ENCODE data around the gene COX11.

Gene COX11

DNA sequence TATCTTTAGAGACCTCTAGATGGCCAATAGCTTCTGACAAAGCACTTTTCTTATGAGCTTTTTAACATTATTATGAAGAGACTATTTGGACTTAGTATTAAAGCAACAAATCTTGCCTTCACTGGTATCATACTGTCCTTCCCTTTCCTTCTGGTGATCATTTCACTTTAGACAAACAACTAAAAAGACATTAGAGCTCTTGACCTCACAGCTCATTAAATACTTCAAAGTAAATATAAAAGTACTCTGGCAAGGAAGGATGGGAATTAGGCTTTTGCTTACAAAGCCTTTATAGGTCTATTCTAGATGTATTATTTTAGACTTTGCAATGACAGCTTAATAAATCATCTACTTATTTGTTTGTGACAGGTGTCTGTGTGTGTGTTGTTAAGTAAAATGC lies 11.2 kb upstream of the COX11 start:
- Histone ChIP-seq H3K9ac (ENCODE audit: low read length) (no peak overlapping the region), H3K4me3 (ENCODE audit: low read length) (no peak overlapping the region), H3K9me3 (ENCODE audit: control insufficient read depth, low read length) (no peaks in the 10 kb centered on the region), H3K27me3 (ENCODE audit: control insufficient read depth, insufficient read depth, low read length) (no peaks in the 10 kb centered on the region), H3K4me1 (ENCODE audit: control insufficient read depth, insufficient read depth, low read length) (no peaks in the 10 kb centered on the region), H3K36me3 (ENCODE audit: control insufficient read depth, insufficient read depth, low read length) (no peaks in the 10 kb centered on the region)

DNA sequence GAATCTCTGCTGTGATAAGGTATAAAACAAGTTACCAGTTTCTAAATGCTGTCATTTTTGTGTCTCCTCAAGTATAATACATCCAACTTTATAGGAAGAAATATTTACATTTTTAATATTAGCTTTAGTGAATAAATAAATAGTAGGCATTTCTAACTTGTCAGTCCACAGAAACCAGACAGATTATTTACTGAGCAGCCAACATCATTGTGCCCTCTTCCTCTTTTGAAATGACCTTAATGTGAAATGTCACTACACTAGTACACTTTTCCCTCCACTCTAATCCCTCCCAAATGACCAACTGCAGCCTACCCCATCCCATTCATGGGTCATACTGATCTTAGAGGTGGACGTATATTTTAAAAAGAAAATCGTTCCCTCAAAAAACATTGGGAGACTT lies 9.3 kb upstream of the COX11 start:
- Histone ChIP-seq H3K9me3 (ENCODE audit: control insufficient read depth, low read length) (no peaks in the 10 kb centered on the region), H3K4me1 (ENCODE audit: control insufficient read depth, insufficient read depth, low read length) (no peaks in the 10 kb centered on the region), H3K4me3 (ENCODE audit: low read length) (no peak overlapping the region), H3K27me3 (ENCODE audit: control insufficient read depth, insufficient read depth, low read length) (no peaks in the 10 kb centered on the region), H3K36me3 (ENCODE audit: control insufficient read depth, insufficient read depth, low read length) (no peaks in the 10 kb centered on the region), H3K9ac (ENCODE audit: low read length) (no peak overlapping the region)

DNA sequence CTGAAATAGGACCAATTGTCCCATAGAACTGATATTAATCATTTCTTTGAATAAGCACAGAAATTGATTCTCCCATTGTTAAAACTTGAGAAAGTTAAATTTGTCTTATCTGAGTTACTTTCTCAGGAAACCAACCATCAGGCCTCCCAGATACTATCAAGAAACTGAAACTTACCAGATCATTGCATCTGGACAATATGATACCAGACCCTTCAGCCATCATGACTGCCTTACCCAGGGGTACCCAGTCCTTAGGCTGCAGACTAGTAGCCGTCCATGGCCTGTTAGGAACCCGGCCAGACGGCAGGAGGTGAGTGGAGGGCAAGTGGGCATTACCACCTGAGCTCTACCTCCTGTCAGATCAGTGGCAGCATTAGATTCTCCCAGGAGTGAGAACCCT lies 7.9 kb upstream of the COX11 start:
- H3K27me3 ChIP-seq (ENCODE audit: control insufficient read depth, insufficient read depth, low read length), result no peaks in the 10 kb centered on the region
- H3K9ac ChIP-seq (ENCODE audit: low read length), result no peak overlapping the region
- no peaks in the 10 kb centered on the region for H3K4me1 ChIP-seq (ENCODE audit: control insufficient read depth, insufficient read depth, low read length)
- H3K9me3 ChIP-seq (ENCODE audit: control insufficient read depth, low read length), result no peaks in the 10 kb centered on the region
- H3K36me3 ChIP-seq (ENCODE audit: control insufficient read depth, insufficient read depth, low read length), result no peaks in the 10 kb centered on the region
- H3K4me3 ChIP-seq (ENCODE audit: low read length), result no peak overlapping the region

DNA sequence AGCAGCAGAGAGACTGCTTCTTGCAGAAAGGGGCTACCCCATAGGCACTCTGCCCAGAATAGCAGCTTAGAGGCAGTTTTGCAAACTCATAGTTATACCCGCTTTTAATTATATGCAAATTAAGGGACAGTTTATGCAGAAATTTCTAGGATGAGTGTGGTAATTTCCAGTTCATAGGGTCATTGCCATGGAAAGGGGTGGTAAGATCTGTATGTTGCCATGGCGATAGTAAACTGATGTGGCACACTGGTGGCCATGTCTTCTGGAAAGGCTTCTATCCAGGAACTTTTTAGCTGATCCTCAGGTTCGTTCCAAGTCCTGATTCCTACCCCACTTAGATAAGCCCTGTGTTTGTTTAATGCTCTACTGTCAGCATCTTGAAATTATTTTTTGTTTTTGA lies 6.3 kb upstream of the COX11 start:
- H3K27me3 ChIP-seq (ENCODE audit: control insufficient read depth, insufficient read depth, low read length), result no peaks in the 10 kb centered on the region
- peaks cover 5% of the 10 kb centered on the region for H3K4me1 ChIP-seq (ENCODE audit: control insufficient read depth, insufficient read depth, low read length)
- H3K9me3 ChIP-seq (ENCODE audit: control insufficient read depth, low read length), result no peaks in the 10 kb centered on the region
- H3K36me3 ChIP-seq (ENCODE audit: control insufficient read depth, insufficient read depth, low read length), result no peaks in the 10 kb centered on the region
- H3K9ac ChIP-seq (ENCODE audit: low read length), result no peak overlapping the region
- H3K4me3 ChIP-seq (ENCODE audit: low read length), result no peak overlapping the region

DNA sequence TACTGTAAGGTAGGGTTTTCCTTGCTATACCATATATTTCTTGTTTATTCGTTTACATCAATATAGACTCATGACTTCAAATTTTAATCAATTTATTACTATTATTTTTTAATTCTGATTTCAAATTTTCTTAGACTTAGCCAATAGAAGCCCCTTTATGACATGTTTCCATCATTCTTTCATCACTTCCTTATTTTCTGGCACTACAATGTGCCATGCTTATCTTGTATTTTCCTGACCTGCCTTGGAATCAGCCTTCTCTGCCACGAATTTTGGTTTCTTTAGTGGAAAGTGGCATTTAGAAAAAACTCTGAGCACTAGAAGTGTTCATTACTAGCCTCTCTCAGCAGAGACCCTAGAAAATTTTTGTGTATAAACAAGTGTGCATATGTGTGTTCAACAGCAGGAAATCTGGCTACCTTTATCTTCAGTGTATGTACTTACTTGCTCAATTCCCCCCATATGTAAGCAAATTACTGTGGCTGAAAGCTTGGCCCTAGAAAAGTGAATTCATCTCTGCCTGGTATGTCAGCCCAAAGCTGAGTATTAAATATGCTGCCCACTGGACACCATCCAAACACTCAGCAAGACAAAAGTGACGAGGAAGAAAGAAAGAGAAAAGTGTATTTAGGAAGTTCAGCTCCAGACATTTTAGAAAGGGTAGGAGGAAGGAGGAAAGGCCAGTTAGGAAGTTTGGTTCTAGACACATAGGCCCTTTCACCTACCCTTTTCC lies 4.1 kb upstream of the COX11 start:
- H3K9me3 ChIP-seq (ENCODE audit: control insufficient read depth, low read length), result no peaks in the 10 kb centered on the region
- H3K4me3 ChIP-seq (ENCODE audit: low read length), result no peak overlapping the region
- no peaks in the 10 kb centered on the region for H3K27me3 ChIP-seq (ENCODE audit: control insufficient read depth, insufficient read depth, low read length)
- no peaks in the 10 kb centered on the region for H3K36me3 ChIP-seq (ENCODE audit: control insufficient read depth, insufficient read depth, low read length)
- no peak overlapping the region for H3K9ac ChIP-seq (ENCODE audit: low read length)
- H3K4me1 ChIP-seq (ENCODE audit: control insufficient read depth, insufficient read depth, low read length), result peaks cover 12% of the 10 kb centered on the region

DNA sequence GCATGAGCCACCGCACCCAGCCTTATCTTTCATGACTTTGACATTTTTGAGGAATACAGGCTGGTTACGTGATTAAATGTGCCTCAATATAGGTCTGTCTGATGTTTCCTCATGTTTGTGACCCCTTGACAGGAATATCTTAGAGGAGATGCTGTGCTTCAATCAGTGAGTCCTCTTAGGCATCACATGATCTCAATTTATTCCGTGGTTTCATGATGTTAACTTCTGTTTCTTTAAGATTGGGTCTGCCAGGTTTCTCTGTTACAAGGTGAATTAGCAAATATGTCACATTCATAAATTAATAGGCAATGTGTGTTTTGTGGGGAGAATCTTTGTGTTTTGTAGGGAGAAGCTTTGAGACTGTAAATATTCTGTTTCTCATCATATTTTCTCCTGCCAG lies 3.4 kb upstream of the COX11 start:
- Histone ChIP-seq H3K9ac (ENCODE audit: low read length) (no peak overlapping the region), H3K36me3 (ENCODE audit: control insufficient read depth, insufficient read depth, low read length) (no peaks in the 10 kb centered on the region)

DNA sequence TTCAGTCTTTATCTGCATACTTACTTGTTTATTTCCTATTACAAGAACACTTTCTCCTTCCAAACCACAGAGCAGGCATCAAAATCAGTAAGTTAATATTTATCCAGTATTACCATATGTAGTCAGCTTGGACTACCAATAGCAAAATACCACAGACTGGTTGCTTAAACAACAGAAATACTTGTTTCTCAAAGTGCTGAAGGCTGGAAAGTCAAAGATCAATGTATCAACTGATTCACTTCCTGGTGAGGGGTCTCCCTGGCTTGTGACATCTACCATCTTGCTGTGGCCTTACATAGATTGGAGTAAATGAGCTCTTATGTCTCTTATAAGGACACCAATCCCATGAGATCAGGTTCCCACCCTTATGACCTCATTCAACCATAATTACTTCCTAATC lies 2.7 kb upstream of the COX11 start:
- Histone ChIP-seq H3K9ac (ENCODE audit: low read length) (no peak overlapping the region), H3K4me3 (ENCODE audit: low read length) (no peak overlapping the region), H3K36me3 (ENCODE audit: control insufficient read depth, insufficient read depth, low read length) (no peaks in the 10 kb centered on the region), H3K4me1 (ENCODE audit: control insufficient read depth, insufficient read depth, low read length) (peaks cover 12% of the 10 kb centered on the region), H3K27me3 (ENCODE audit: control insufficient read depth, insufficient read depth, low read length) (no peaks in the 10 kb centered on the region), H3K9me3 (ENCODE audit: control insufficient read depth, low read length) (no peaks in the 10 kb centered on the region)

More for the DNA sequence above, 3.4 kb upstream of the COX11 start:
- Histone ChIP-seq H3K9me3 (ENCODE audit: control insufficient read depth, low read length) (no peaks in the 10 kb centered on the region), H3K4me3 (ENCODE audit: low read length) (no peak overlapping the region), H3K4me1 (ENCODE audit: control insufficient read depth, insufficient read depth, low read length) (peaks cover 12% of the 10 kb centered on the region), H3K27me3 (ENCODE audit: control insufficient read depth, insufficient read depth, low read length) (no peaks in the 10 kb centered on the region)

DNA sequence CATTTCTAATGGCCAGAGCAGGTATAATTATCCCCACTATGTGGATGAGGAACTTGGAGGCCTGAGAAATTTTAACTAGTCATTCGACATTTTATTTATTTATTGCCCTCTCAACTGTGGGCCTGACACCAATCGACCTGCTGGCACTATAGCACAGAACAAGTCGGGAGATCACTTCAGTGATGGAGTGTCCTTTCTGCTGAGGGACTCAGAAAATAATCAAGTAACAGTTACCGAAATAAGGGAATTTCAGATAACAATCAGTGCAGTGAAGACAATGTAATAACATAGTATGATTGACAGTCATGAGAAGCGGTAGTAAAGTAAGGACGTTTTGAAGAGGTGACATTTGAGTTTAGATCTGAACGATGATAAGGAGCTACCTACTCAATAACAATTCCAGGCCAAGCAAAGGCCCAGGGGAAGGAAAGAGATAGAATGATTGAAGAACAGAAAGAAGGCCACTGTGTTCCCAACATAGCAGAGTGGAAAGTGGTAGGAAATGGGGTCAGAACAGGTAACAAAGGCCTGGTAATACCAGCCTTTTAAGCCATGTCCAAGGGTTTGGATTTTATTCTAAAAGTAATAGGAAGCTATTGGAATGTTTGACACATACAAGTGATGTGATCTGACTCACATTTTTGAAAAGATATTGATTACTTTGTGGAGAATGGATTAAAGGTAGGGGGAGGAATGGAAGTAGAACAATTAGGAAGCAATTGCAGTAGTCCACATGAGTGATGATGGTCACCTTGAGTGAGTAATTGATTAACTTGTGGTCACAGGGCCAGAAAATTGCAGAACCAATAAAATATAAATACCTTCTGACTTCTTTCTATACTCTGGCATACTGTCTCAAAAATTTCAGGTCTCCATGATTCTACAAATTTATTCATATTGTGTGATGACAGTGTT lies 1.5 kb upstream of the COX11 start:
- peak overlapping the region; percentile 82 for H3K9ac ChIP-seq (ENCODE audit: low read length)
- H3K27me3 ChIP-seq (ENCODE audit: control insufficient read depth, insufficient read depth, low read length), result no peaks in the 10 kb centered on the region
- no peak overlapping the region for H3K4me3 ChIP-seq (ENCODE audit: low read length)
- H3K9me3 ChIP-seq (ENCODE audit: control insufficient read depth, low read length), result no peaks in the 10 kb centered on the region
- no peaks in the 10 kb centered on the region for H3K36me3 ChIP-seq (ENCODE audit: control insufficient read depth, insufficient read depth, low read length)
- peaks cover 12% of the 10 kb centered on the region for H3K4me1 ChIP-seq (ENCODE audit: control insufficient read depth, insufficient read depth, low read length)

DNA sequence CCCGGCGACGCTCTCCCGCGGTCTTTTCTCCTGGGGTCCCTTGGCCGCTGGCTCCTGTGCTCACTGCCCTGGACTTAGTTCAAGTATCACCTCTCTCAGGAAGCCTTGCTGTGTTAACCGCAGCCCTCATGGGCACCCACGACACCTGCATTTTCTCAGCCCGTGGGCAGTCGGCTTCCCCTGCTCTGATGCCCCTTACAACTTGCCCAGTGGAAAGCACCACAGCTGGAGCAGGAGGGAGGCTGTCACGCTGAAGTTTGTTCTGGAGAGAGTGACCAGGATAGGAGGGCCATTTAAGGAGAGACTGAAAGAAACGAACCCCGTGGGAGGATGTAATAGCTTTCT lies 506 bp upstream of the COX11 start:
- Histone ChIP-seq H3K27me3 (ENCODE audit: control insufficient read depth, insufficient read depth, low read length) (no peaks in the 10 kb centered on the region), H3K4me3 (ENCODE audit: low read length) (peak overlapping the region; percentile 93), H3K36me3 (ENCODE audit: control insufficient read depth, insufficient read depth, low read length) (no peaks in the 10 kb centered on the region), H3K4me1 (ENCODE audit: control insufficient read depth, insufficient read depth, low read length) (peaks cover 12% of the 10 kb centered on the region), H3K9me3 (ENCODE audit: control insufficient read depth, low read length) (no peaks in the 10 kb centered on the region), H3K9ac (ENCODE audit: low read length) (peak overlapping the region; percentile 82)

DNA sequence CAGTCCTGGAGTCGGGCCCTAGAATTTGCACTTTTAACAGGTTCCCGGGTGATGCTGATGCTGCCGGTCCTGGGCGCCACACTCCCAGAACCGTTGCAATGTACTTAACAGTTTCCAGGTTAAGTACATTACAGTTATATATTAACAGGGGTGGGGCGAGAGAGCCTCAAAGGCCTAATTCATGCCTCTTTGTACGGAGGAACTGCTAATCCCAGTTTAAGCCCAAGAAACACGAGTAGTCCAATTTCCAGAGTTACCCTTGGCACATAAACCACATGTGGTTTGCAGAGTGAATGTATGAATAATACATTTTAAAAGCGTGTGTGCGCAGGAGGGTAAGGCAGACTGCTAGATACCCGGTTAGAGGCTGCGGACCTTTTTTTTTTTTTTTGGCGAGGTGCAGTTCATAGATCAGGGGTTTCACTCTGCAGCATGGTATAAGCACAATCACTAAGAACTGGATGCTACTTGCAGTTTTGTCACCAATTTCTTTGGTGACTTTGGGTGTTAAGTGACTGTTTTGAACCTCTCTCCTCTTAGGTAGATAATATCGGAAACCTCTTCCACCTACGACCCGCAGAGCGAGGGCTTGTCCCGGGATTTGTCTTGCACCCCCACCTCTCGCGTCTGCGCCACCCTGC lies 713 bp downstream of the COX11 start:
- Histone ChIP-seq H3K9me3 (ENCODE audit: control insufficient read depth, low read length) (no peaks in the 10 kb centered on the region), H3K4me3 (ENCODE audit: low read length) (peak overlapping the region; percentile 93), H3K36me3 (ENCODE audit: control insufficient read depth, insufficient read depth, low read length) (no peaks in the 10 kb centered on the region), H3K9ac (ENCODE audit: low read length) (peak overlapping the region; percentile 82), H3K4me1 (ENCODE audit: control insufficient read depth, insufficient read depth, low read length) (peaks cover 12% of the 10 kb centered on the region), H3K27me3 (ENCODE audit: control insufficient read depth, insufficient read depth, low read length) (no peaks in the 10 kb centered on the region)

DNA sequence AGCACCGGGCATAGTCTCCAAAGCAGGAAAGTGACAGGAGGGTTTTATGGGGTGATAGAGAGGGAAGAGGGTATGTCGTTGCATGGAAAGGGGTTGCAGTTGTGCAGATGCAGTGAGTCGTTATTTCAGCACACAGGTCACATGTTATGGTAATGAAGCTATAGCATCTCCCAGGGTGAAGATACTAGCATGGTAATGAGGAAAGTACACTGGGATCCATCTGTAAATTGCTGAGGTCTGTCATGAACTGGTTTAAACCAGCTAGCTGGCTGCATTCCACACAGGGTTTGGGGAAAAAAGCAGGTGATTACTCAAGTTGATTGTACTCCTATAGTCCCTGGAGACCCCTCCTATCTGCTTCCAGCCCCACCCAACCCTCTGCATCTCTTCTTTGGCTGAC lies 11.7 kb downstream of the COX11 start:
- Histone ChIP-seq H3K9me3 (ENCODE audit: control insufficient read depth, low read length) (no peaks in the 10 kb centered on the region), H3K4me3 (ENCODE audit: low read length) (no peak overlapping the region), H3K9ac (ENCODE audit: low read length) (no peak overlapping the region), H3K27me3 (ENCODE audit: control insufficient read depth, insufficient read depth, low read length) (no peaks in the 10 kb centered on the region), H3K4me1 (ENCODE audit: control insufficient read depth, insufficient read depth, low read length) (no peaks in the 10 kb centered on the region), H3K36me3 (ENCODE audit: control insufficient read depth, insufficient read depth, low read length) (peaks cover 3% of the 10 kb centered on the region)

DNA sequence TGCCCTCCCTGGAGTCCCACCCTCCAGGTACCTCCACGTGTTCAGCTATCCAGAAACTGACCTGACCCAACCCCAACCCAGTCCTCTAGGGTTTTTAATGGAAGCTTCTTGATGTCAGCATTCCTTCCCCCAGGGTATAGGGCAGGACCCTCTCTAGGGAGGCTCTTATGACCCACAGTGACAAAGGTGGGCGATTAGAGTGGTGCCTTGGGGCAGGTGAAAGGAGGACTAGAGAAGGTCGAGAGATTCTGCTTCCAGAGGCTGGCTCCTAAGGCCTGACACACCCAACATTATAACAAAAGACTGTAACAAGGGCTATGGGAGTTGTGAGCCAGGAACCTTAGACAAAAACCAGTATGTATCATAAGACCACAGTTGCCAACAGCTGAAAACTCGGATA lies 17.2 kb downstream of the COX11 start:
- Histone ChIP-seq H3K4me3 (ENCODE audit: low read length) (no peak overlapping the region), H3K9ac (ENCODE audit: low read length) (no peak overlapping the region), H3K27me3 (ENCODE audit: control insufficient read depth, insufficient read depth, low read length) (no peaks in the 10 kb centered on the region), H3K36me3 (ENCODE audit: control insufficient read depth, insufficient read depth, low read length) (peaks cover 9% of the 10 kb centered on the region), H3K4me1 (ENCODE audit: control insufficient read depth, insufficient read depth, low read length) (peaks cover 25% of the 10 kb centered on the region), H3K9me3 (ENCODE audit: control insufficient read depth, low read length) (no peaks in the 10 kb centered on the region)
